Measurements from ENCODE around the gene STK40.

Gene STK40

GRCh38 chr1:36377791-36378492 is 7.8 kb downstream of the STK40 start:
- in situ Hi-C loops (cut with HindIII; ENCODE audit: low sequenced_read_pairs): no loop called here

DNA sequence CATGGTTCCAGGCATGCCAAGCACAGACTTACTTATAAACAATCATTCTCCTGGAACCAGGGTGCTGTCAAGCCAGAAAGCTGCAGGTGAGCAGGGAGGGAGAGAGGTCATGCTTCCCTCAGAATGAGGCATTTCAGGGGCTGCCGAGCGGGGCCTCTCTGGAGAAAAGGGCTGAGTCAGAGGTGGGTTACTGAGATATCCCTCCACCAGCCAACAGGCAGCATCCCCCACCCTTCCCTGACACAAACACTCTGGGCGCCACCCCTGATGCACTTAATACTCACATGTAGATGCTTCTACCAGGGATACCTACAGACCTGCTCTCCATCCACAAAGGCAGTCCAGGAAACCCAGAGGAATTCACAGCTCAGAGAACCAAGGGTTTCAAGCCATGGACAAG is 13.1 kb downstream of the STK40 start:
- in situ Hi-C loops (cut with HindIII; ENCODE audit: low sequenced_read_pairs): no loop called here

DNA sequence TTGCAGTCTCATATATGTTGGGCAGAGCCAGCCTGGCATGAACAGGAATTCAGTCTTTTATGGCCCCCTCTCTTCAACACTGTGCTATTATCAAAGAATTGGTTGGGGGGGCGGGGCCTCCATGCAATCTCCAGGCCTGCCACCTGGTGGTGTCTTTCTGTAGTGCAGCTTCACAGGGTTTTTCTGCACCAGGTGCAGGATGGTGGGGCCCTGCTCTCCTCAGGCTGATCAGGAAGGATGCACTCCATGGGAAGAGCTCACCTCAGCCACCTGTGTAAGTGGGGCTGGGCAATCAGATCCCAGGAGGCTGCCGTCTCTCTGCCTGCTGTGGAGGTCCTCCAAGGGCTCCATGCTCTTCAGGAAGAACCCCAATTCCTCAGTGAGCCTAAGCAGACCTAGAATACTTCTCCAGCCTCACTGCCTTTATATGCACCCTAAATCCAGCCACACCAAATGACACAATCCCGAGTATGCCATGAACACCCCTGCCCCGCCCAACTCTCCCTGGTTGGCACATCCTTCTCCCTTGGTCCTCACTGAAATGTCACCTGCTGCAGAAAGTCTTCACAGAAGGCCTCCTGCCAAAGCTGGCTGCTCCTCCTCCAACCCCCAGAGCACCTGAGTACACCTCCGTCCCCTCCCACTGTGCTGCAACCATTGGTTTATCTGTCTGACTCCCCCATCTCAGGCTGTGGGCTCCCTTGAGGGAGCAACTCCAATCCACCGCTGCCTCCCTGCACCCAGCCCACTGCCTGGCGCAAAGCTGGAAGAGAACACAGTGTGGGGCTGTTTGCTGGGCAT is 16.5 kb downstream of the STK40 start:
- in situ Hi-C loops (cut with HindIII; ENCODE audit: low sequenced_read_pairs): no loop called here

DNA sequence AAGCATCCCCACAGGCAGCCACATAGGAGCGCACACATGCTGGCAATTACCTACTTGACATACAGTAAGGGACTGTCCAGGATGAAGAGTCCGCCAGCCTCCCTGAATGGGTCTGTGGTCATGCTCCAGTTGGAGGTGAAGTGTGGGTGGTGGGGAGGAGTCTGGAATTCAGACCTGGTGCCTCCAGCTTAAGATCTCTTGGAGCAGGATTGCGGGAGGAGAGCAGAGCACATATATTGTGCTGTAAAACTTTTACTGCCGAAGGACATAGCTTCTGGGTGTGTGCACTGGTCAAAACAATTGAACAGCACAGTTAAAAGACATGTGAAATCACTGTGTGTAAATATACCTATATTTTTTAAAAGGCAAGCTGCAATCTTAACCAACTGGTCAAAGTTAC is 17.9 kb downstream of the STK40 start:
- in situ Hi-C loops (cut with HindIII; ENCODE audit: low sequenced_read_pairs): no loop called here

- in situ Hi-C loops (cut with HindIII; ENCODE audit: low sequenced_read_pairs): no loop called here
Measured at GRCh38 chr1:36367066-36367465, 18.7 kb downstream of the STK40 start.

DNA sequence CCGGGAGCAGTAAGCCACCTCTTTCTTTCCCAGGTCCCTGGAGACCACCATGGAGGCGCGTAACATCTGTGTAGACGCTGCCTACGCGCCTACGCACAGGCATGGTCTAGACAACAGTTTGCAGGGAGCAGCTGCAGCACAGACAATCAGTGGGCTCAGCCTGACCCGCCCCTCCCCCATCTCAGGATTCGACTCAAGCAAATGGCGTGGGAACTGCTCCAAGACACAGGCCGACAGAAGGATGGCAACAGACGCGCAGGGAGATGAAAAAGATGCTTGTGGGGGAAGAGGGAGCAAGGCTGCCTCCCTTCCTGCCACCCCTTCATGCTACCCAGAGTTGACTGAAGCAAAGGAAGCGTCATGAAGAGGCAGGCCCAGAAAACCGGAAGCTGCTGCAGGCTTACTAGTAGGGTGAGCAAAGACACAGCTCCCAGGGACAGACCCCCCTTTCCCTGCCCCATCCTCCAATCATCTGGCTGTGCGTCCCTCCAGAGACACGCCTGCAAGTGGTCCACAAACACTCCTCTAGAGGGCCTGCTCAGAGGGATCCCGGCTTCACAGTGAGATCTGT is 19.5 kb downstream of the STK40 start:
- in situ Hi-C loops (cut with HindIII; ENCODE audit: low sequenced_read_pairs): no loop called here

- in situ Hi-C loops (cut with HindIII; ENCODE audit: low sequenced_read_pairs): no loop called here
Measured at GRCh38 chr1:36365381-36365780, 20.3 kb downstream of the STK40 start.

- in situ Hi-C loops (cut with HindIII; ENCODE audit: low sequenced_read_pairs): loop anchor here (5.0 kb wide), 1 partner anchor 67 kb away; no protein-coding TSS in a partner anchor
Measured at GRCh38 chr1:36359911-36360550, 25.7 kb downstream of the STK40 start.

- in situ Hi-C loops (cut with HindIII; ENCODE audit: low sequenced_read_pairs): loop anchor here (5.0 kb wide), 1 partner anchor 68 kb away; no protein-coding TSS in a partner anchor
Measured at GRCh38 chr1:36359383-36359782, 26.3 kb downstream of the STK40 start.

- in situ Hi-C loops (cut with HindIII; ENCODE audit: low sequenced_read_pairs): loop anchor here (5.0 kb wide), 1 partner anchor 69 kb away; no protein-coding TSS in a partner anchor
Measured at GRCh38 chr1:36358514-36359084, 27.1 kb downstream of the STK40 start.

DNA sequence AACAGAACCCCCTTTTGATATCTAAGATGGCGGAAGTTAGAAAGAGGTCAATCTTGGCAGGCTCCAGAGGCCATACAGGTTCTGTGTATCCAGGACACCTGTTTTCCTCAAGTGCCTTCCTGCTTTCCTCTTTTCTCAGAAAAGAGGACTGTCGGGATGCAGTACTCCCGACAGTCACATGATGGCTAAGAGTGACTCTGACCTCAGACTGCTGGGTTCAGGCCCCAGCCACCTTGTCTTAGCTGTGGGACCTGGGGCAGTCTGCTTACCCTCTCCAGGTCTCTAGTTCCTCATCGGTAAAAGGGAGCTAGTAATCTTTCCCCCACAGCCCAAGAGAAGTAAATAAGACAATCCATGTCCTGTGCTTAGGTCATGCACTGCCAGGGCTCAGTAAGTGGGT is 29.9 kb downstream of the STK40 start:
- in situ Hi-C loops (cut with HindIII; ENCODE audit: low sequenced_read_pairs): loop anchor here (5.0 kb wide), 1 partner anchor 71 kb away; no protein-coding TSS in a partner anchor

DNA sequence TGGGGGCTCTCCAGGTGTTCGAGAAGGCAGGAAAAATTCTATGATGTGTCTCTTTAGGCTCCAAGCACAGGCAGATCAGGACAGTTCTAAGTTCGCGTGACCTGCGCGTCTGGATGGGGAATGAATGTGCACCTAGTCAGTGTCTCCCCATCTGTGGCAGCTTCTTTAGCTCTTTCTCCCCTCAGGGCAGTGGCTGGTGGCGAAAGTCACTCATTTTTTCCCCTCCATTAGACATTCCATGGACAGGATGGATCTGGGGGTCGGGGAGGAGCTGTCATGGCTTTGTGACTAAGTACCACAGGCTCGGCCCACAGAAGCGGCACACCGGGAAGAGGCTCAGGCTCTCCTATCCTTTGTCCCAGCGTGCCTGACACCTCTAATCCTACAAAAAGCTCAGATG is 31.2 kb downstream of the STK40 start:
- in situ Hi-C loops (cut with HindIII; ENCODE audit: low sequenced_read_pairs): no loop called here

- in situ Hi-C loops (cut with HindIII; ENCODE audit: low sequenced_read_pairs): no loop called here
Measured at GRCh38 chr1:36352910-36353878, 32.5 kb downstream of the STK40 start.

DNA sequence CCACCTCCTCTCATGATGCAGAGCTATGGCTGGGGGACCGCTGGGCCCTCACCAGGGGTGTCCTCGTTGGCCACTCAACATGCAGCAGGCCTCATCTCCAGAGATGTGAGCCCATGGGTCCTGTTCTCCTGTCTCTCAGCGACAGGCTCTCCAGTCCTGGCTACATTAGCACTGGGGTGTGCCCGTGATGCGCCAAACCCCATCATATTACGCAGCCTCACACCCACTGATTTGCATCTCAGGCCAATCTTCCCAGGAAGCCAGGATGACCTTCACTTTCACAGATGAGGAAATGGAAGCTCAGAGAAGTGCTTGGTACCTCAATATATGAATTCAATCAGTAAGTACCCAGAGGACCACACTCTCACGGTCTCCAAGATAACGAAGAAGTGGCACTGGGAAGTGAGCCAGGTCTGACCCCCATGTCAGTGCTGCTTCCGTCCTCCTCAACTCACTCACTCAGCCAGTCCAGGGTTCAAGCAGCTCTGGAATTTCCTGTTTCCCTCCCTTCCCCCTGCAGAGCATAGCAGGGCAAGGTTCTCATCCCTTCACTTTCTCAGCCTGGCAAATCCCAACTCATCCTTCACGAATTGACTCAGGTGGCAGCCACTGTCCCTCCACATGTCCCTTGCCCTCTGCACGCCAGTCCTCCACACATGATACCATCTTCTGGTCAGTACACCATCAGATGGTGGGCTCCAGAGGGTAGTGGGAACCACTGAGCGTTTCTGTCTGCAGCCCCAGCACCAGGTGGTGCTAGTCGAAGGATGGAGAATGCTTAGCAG is 33.4 kb downstream of the STK40 start:
- in situ Hi-C loops (cut with HindIII; ENCODE audit: low sequenced_read_pairs): no loop called here

DNA sequence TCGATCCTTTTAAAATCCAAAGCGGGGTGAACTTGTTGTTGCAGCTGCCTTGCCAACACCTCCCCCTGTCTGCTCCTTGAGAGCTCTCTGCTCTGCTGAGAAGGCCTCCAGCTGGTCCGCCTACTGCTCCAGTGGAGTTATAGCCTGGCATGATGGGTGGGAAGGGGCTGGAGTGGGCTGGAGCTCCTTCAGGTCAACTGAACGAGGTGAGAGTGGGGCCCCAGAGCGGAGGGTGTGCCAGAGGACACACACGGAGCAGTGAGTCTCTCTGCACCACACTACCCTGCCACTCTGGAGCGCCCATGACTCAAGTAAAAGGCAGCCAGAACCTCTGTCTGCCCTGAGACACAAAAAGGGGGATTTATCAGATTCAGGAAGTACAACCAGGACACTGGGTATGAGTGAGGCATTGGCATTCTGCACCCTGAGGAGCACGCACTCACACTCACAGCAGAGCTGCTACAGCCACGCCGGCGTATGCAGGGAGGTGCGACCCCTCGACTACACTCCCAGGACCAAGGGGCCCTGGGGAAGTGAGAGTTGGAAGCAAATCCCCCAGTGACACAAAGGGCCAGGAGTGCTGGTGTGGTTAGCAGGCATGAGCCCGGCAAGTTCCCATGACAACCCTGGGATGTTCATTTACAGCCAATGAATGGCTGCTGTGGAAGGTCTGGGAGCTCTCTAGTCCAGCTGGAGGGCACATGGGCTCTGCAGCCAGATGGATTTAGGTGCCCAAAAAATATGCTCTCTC is 34.3 kb downstream of the STK40 start:
- in situ Hi-C loops (cut with HindIII; ENCODE audit: low sequenced_read_pairs): no loop called here

DNA sequence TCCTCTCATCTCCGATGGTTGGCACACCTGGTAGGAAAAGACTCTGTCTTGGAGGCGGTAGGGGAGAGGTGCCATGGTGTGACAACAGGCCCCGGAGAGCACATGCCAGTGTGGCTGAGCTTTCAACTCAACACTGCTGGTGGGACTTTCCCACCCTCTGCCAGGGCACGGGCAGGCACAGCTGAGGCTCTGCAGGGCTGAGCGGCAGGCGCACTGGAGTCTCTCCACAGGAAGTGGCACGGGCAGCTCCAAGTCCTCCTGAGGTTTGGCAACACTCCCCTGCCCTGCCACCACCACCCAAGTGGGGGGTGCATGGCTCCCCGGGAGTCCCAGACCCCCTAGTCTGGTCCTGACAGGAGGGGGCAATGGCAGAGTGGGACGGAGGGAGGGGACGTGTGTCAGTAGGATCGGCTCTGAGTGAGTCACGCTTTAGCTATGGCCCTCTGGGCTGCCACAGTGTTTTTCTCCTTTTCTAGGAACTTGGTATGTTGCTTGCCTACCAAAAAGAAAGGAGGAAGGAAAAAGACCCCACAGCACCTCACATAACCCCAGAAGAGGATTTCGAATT is 35.0 kb downstream of the STK40 start:
- in situ Hi-C loops (cut with HindIII; ENCODE audit: low sequenced_read_pairs): no loop called here

GRCh38 chr1:36349839-36350238 is 35.9 kb downstream of the STK40 start:
- in situ Hi-C loops (cut with HindIII; ENCODE audit: low sequenced_read_pairs): no loop called here

DNA sequence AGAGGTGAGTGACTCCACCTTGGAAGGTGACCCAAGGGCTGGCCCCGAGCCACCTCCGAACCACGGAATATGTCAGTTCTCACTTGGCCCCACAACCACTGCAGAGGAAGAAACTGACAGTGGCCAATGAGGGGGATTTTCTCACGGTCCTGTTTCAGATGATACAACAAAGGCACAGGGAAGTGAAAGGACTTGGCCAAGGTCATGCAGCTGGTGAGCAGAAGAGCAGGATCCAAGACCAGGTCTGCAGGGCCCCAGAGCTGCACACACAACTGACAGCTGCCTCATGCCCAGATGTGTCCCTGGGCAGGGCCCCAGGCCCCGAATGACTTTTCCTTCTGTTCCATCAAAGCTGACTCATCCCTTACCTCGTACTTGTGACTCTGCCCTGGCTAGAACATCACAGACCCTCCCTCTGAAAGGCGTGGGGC is 36.5 kb downstream of the STK40 start:
- in situ Hi-C loops (cut with HindIII; ENCODE audit: low sequenced_read_pairs): no loop called here

All from endothelial cell of hepatic sinusoid (primary cell).